Heart left ventricle (tissue), 16 donors: Measurements from ENCODE around the gene SLC35G6. TPM values are rescaled to one million over a fixed set of nuclear protein-coding genes. Genes with fewer than 3 reads are reported as not detected.
"Not testable (repeated sequence)": the region's sequence is repeated elsewhere in the genome, so short reads cannot be mapped to it uniquely, and the experiment has no call there.

Experiments used
- ATAC-seq, 4 donors: fragments of 200-7000 bp; cut with Tn5 transposase; one replicate each; pipeline ENCODE4 v1.9.1; 2020 to 2022; ENCODE audit warnings: moderate library complexity in 4 of 4, mild to moderate bottlenecking in 3 of 4, moderate number of reproducible peaks in 1 of 4
- DNase-seq, 5 donors: peaks; one replicate each; pipeline ENCODE4 v3.0.0-alpha.2; 2020
- H3K27ac ChIP-seq, 12 donors: fragments of 200-600 bp; sonication (generic) in 4 of 12; one replicate each; pipeline versions ENCODE4 v1.5.0 to v1.8.0; 2016 to 2022; ENCODE audit warnings: mild to moderate bottlenecking in 2 of 12
- H3K27me3 ChIP-seq, 9 donors: fragments of 200-600 bp; sonication (generic) in 2 of 9; one replicate each; pipeline versions ENCODE4 v1.5.1 to v1.8.0; 2016 to 2022; ENCODE audit warnings: mild to moderate bottlenecking in 3 of 9
- H3K36me3 ChIP-seq, 9 donors: fragments of 200-600 bp; sonication (generic) in 2 of 9; one replicate each; pipeline versions ENCODE4 v1.5.0 to v1.8.0; 2018 to 2022; ENCODE audit warnings: mild to moderate bottlenecking in 2 of 9
- H3K4me1 ChIP-seq, 12 donors: fragments of 200-600 bp; sonication (generic) in 4 of 12; one replicate each; pipeline versions ENCODE4 v1.5.0 to v1.8.0; 2016 to 2022; ENCODE audit warnings: mild to moderate bottlenecking in 3 of 12
- H3K4me3 ChIP-seq, 12 donors: fragments of 200-600 bp; sonication (generic) in 4 of 12; one replicate each; pipeline versions ENCODE4 v1.5.0 to v1.8.0; 2017 to 2022; ENCODE audit warnings: mild to moderate bottlenecking in 9 of 12, moderate library complexity in 4 of 12
- H3K9me3 ChIP-seq, 12 donors: fragments of 200-600 bp; sonication (generic) in 4 of 12; one replicate each; pipeline versions ENCODE4 v1.5.0 to v1.8.0; 2016 to 2022; ENCODE audit warnings: mild to moderate bottlenecking in 1 of 12
- POLR2A ChIP-seq, 2 donors: fragments of 450-650 bp; IDR thresholded peaks; one replicate each; pipeline ENCODE4 v1.6.1; 2017; ENCODE audit warnings: antibody characterized with exemption in 2 of 2, mild to moderate bottlenecking in 2 of 2, moderate library complexity in 2 of 2
- WGBS, 4 donors: extraction: QIAGEN DNeasy Blood & Tissue Kit in 2 of 4; methylation state at CpG; one replicate each; pipeline versions ENCODE4 v1.1.5 to v1.1.7; 2013 to 2018; 5-methylcytosine and 5-hydroxymethylcytosine counted together
- intact Hi-C, 10 donors: fragments of 100-400 bp; cut with DNase I; formaldehyde crosslinking; loops; one replicate each; pipeline versions ENCODE4 v1.11.1 to v1.14.2; 2022
- polyA plus RNA-seq, 2 donors: library from polyadenylated mRNA; stranded (reverse); fragments of 200-250 nt; gene quantifications; one replicate each; pipeline ENCODE4 v1.2.3, GENCODE V29; 2013
- total RNA-seq, 9 donors: library from RNA; depleted of rRNA in 2 of 9; stranded (reverse); fragments of >200 nt in 2 of 9; fragmentation: NEBNext Ultra II Directional in 3 of 9; extraction: Animal tissue kit (Norgen Biotek cat#: 25700) in 3 of 9; gene quantifications; one replicate each; pipeline versions ENCODE4 v1.1.0 to v1.2.4, GENCODE V29; 2016 to 2023
- TF ChIP-seq, protein P1 (sequence below), 12 donors: fragments of 200-600 bp; sonication (generic) in 4 of 12; IDR thresholded peaks; one replicate each; pipeline versions ENCODE4 v1.5.0 to v1.8.0; 2018 to 2022; ENCODE audit warnings: antibody characterized with exemption in 12 of 12, mild to moderate bottlenecking in 5 of 12
- donor health status: ischemic (EF 13 %, LVEDD 7.1; RV severe dilation, severe dysfunction).
- donor health status: healthy with polysubstance abuse.
- donor health status: DM: no; HTN: yes; CAD: no.
- donor health status: DM: no; HTN: no; CAD: no.
- donor health status: ischemic (EF 25% LVEDD 6.9; RV normal size, moderate dysfunction).
- donor health status: ischemic (EF 25% LVEDD 5.7; RV mildly dilated, moderate dysfunction).
- donor health status: healthy.
- donor health status: DM: yes; HTN: yes; CAD: no.
- donor health status: ischemic (EF 35%, LVEDD 5.7; RV mildly dilated, moderate dysfunction).
- donor health status: nonischemic (EF 11% LVEDD 7.7; RV severe dilation, severe dysfunction).
- donor health status: DM: yes; HTN: yes; CAD: no.
- donor health status: PGD.
- donor health status: ischemic (EF 29% LVEDD 5.4; RV normal size, mild dysfunction).
- donor health status: nonischemic (EF 23%, LVEDD 6.1; RV moderate dilation, normal function).

The SLC35G6 gene
- total and polyA plus RNA-seq, 11 donors: 0.08 TPM; not detected in 10

DNA sequence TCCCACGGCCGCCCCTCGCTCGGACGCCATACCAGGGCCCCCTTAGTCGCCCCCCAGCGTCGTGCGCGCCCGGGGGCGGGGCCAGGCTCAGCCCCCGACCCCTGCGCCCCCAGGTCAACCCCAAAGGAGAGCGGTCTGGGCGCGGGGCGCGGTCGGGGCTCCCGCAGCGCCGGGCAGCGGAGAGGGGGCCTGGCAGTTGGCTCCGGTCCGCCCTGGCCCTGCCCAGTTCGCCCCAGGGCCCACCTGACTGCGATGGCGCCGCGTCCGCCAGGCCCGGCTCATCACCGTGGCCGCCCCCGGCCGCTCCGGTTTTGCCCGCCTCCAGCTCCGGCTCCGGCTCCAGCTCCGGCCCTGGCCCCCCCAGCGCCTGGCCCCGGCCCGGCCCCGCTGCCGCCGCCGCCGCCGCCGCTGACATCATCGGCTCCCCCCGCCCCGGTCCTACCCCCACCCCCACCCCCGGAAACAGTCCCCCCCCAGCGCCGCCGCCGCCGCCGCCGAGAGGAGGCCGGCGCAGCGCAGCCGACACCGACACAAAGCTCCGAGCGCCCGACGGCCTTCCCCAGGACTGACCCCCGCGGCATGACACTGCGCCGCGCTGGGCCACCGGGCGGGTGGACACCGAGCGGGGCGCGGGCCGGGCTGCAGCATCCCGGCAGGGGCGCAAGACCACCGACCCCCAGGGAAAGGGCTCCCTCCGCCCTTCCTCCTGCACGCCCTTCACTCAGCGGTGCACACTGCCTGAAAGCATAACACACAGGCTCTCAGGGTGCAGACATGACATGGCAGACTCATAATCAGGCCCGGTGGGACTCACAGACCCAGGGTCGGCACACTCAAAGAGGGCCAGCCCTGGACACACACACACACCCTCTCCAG, 1.8 kb upstream of the SLC35G6 start, which contains the start of gene ZBTB4:
ZBTB4 (minus strand) TSS at position 419 of the 876 bp plus-strand sequence. CDS start 12,830 bp downstream, outside the sequence.
- 1 to 2% (median 1%) methylated on average over 33 to 92 of the region's 92 CpGs for WGBS, 4 donors
- peak; percentile 68 to 84 (median 78) for DNase-seq
- Histone ChIP-seq H3K4me3 (peak within 1 kb of the TSS; percentile 77 to 100 (median 96)), H3K27ac (peak within 1 kb of the TSS; percentile 99 to 100 (median 100)), H3K27me3 (no peaks in the 10 kb centered on the region), H3K4me1 (peaks cover 7 to 78% (median 53%) of the 10 kb centered on the region in 12 donors), H3K9me3 (no peaks in the 10 kb centered on the region), H3K36me3 (no peaks in the 10 kb centered on the region)
- ATAC-seq: peak in 2 of 4 donors; percentile 17 to 21
- TF ChIP-seq POLR2A (IDR thresholded peaks at IDR 0.05): peak; percentile 23 to 64
- TF ChIP-seq, protein P1, sequence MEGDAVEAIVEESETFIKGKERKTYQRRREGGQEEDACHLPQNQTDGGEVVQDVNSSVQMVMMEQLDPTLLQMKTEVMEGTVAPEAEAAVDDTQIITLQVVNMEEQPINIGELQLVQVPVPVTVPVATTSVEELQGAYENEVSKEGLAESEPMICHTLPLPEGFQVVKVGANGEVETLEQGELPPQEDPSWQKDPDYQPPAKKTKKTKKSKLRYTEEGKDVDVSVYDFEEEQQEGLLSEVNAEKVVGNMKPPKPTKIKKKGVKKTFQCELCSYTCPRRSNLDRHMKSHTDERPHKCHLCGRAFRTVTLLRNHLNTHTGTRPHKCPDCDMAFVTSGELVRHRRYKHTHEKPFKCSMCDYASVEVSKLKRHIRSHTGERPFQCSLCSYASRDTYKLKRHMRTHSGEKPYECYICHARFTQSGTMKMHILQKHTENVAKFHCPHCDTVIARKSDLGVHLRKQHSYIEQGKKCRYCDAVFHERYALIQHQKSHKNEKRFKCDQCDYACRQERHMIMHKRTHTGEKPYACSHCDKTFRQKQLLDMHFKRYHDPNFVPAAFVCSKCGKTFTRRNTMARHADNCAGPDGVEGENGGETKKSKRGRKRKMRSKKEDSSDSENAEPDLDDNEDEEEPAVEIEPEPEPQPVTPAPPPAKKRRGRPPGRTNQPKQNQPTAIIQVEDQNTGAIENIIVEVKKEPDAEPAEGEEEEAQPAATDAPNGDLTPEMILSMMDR (IDR thresholded peaks at IDR 0.05): no peak
- intact Hi-C loops: loop anchor here (2.0 to 10.0 kb wide), 9 partner anchors 23 to 245 kb away; partner anchors contain the start of genes FGF11 (in 3 of the 10), KCTD11 (in 3 of the 10), TMEM102 (in 3 of the 10) and TMEM95 (in 2 of the 10)

DNA sequence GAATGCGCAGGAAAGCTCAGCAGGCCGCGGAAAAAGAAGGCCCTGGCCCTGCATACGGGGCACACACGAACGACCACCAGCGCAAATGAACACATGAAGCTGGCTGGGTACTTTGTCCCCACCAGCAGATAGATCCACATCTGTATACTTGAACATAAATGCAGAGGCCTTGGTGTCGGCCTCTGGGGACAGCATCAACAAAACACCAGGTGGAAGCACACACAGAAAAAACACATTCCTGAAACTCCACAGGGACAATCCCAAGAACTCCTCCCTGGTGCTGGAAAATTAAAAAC, 1.2 kb upstream of the SLC35G6 start:
- Histone ChIP-seq H3K27me3 (no peaks in the 10 kb centered on the region), H3K36me3 (no peaks in the 10 kb centered on the region), H3K27ac (peak overlapping the region; percentile 99 to 100 (median 100)), H3K9me3 (no peaks in the 10 kb centered on the region), H3K4me3 (peak overlapping the region; percentile 77 to 100 (median 96)), H3K4me1 (peaks cover 7 to 75% (median 47%) of the 10 kb centered on the region in 12 donors)
- TF ChIP-seq, protein P1 (IDR thresholded peaks at IDR 0.05): no peak
- TF ChIP-seq POLR2A (IDR thresholded peaks at IDR 0.05): no peak
- DNase-seq (no peak), ATAC-seq (no peak)
- intact Hi-C loops: loop anchor here in 6 of 10 donors (5.0 to 10.0 kb wide), 7 partner anchors 43 to 245 kb away; partner anchors contain the start of genes FGF11 (in 3 of the 6), KCTD11 (in 3 of the 6), TMEM102 (in 3 of the 6) and TMEM95 (in 2 of the 6)
- WGBS, 4 donors: 2 to 7% (median 3%) methylated on average over 3 to 8 of the region's 8 CpGs

DNA sequence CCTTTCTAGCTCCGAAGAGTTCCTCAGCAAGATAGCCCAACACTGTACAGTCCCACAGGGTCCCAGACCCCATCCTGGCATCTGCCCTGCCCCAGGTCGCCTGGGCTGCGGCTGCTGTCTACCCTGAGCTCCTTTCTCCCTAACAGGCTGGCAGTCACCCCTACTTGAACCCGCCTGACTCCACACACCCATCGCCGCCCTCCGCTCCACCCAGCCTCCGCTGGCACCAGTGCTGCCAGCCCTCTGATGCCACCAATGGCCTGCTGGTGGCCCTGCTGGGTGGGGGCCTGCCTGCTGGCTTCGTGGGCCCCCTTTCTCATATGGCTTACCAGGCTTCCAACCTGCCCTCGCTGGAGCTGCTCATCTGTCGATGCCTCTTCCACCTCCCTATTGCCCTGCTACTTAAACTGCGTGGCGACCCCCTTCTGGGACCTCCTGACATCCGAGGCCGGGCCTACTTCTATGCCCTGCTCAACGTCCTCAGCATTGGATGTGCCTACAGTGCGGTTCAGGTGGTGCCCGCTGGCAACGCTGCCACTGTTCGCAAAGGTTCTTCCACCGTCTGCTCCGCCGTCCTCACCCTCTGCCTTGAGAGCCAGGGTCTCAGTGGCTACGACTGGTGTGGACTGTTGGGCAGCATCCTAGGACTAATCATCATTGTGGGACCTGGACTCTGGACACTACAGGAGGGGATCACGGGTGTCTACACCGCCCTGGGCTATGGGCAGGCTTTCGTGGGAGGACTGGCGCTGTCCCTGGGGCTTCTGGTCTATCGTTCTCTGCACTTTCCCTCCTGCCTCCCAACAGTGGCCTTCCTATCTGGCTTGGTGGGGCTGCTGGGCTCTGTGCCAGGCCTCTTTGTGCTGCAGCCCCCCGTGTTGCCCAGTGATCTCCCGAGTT, 846 bp downstream of the SLC35G6 start:
- DNase-seq: peak in 1 of 5 donors; percentile 65
- 81 to 87% (median 83%) methylated on average over 26 to 31 of the region's 31 CpGs for WGBS, 4 donors
- peak overlapping the region in 11 of 12 donors; percentile 94 to 100 (median 100) for H3K27ac ChIP-seq
- H3K4me3 ChIP-seq, H3K9me3 ChIP-seq, ATAC-seq, H3K27me3 ChIP-seq, H3K36me3 ChIP-seq: not testable (repeated sequence)
- intact Hi-C loops: loop anchor here in 6 of 10 donors (2.0 to 10.0 kb wide), 8 partner anchors 45 to 247 kb away; partner anchors contain the start of genes FGF11 (in 3 of the 6), KCTD11 (in 3 of the 6), TMEM102 (in 3 of the 6) and TMEM95 (in 2 of the 6)
- peaks cover 8 to 75% (median 46%) of the 10 kb centered on the region in 12 donors for H3K4me1 ChIP-seq

DNA sequence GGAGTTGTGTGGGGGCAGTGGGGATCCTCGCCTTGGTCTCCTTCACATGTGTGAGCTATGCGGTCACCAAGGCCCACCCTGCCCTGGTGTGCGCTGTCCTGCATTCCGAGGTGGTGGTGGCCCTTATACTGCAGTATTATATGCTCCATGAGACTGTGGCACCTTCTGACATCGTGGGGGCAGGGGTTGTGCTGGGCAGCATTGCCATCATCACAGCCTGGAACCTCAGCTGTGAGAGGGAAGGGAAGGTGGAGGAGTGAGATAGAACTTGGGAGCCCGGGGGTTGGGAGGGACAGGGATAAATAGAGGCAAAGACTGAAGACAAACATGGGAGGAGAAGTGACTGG, 1.5 kb downstream of the SLC35G6 start:
- intact Hi-C loops: loop anchor here in 6 of 10 donors (2.0 to 10.0 kb wide), 8 partner anchors 45 to 248 kb away; partner anchors contain the start of genes FGF11 (in 3 of the 6), KCTD11 (in 3 of the 6), TMEM102 (in 3 of the 6) and TMEM95 (in 2 of the 6)
- H3K27ac ChIP-seq: peak overlapping the region; percentile 94 to 100 (median 100)
- peak overlapping the region in 10 of 12 donors; percentile 57 to 85 (median 72) for H3K4me3 ChIP-seq
- not testable (repeated sequence) for H3K9me3 ChIP-seq, H3K36me3 ChIP-seq, ATAC-seq, H3K27me3 ChIP-seq
- H3K4me1 ChIP-seq: peaks cover 8 to 75% (median 47%) of the 10 kb centered on the region in 12 donors
- peak in 1 of 5 donors; percentile 47 for DNase-seq
- WGBS, 4 donors: 67 to 71% (median 70%) methylated on average over 6 of the region's 6 CpGs
